HEK293 (cell line): Measurements from ENCODE around the gene GRAMD1C.

ENCODE experiments used
- CTCF ChIA-PET: fragments of 350-600 bp; formaldehyde crosslinking; extraction: SDS; loops from one replicate; lab custom pipeline; 2021; ENCODE audit warnings: antibody characterized with exemption; lab: Yijun Ruan, JAX
- POLR2A ChIA-PET: fragments of 300-600 bp; formaldehyde crosslinking; extraction: SDS; loops from one replicate; lab custom pipeline; 2020; ENCODE audit warnings: antibody characterized with exemption, inconsistent platforms; lab: Yijun Ruan, JAX
- H3K27ac ChIP-seq: fragments of 200-500 bp; sonication (Bioruptor generic); 2 replicates; pipeline ENCODE4 v1.5.1; 2014; ENCODE audit warnings: low read depth, low read length, control low read depth, inconsistent platforms; ENCODE audit errors: extremely low read depth
- H3K36me3 ChIP-seq, 2 experiments: fragments of 200-500 bp in 1 of 2; sonication (Bioruptor generic) in 1 of 2; 1 replicate in 1 of 2; 2 replicates in 1 of 2; pipeline ENCODE4 v1.5.1; 2014 to 2017; ENCODE audit warnings: inconsistent platforms in 2 of 2, low read length in 2 of 2; ENCODE audit not compliant: control insufficient read depth in 2 of 2, insufficient read depth in 1 of 2
- H3K4me1 ChIP-seq: fragments of 200-500 bp; sonication (Bioruptor generic); 2 replicates; pipeline ENCODE4 v1.5.1; 2014; ENCODE audit warnings: mild to moderate bottlenecking, low read length, inconsistent platforms; ENCODE audit not compliant: control insufficient read depth, insufficient read depth
- H3K4me3 ChIP-seq: 2 replicates; pipeline ENCODE4 v1.5.1; 2011; ENCODE audit warnings: low read depth, mild to moderate bottlenecking, control low read depth, low read length, moderate library complexity
- H3K9me3 ChIP-seq: fragments of 200-500 bp; sonication (Bioruptor generic); 2 replicates; pipeline ENCODE4 v1.5.1; 2014; ENCODE audit warnings: low read depth, low read length, inconsistent platforms; ENCODE audit not compliant: control insufficient read depth, insufficient read depth
- BCL11B ChIP-seq: fragments of 450-650 bp; formaldehyde crosslinking; IDR thresholded peaks from 2 replicates; pipeline ENCODE4 v1.5.1; 2016; ENCODE audit warnings: low read depth, missing biosample characterization, missing genetic modification characterization
- GFI1B ChIP-seq: fragments of 450-650 bp; formaldehyde crosslinking; IDR thresholded peaks from 2 replicates; pipeline ENCODE4 v1.5.1; 2016; ENCODE audit warnings: missing biosample characterization, missing genetic modification characterization
- KLF8 ChIP-seq: fragments of 450-650 bp; formaldehyde crosslinking; IDR thresholded peaks from 2 replicates; pipeline ENCODE4 v1.5.1; 2016; ENCODE audit warnings: missing biosample characterization, missing genetic modification characterization
- KLF9 ChIP-seq: fragments of 450-650 bp; formaldehyde crosslinking; IDR thresholded peaks from 2 replicates; pipeline ENCODE4 v1.5.1; 2016; ENCODE audit warnings: missing biosample characterization, missing genetic modification characterization, low read depth
- PATZ1 ChIP-seq: fragments of 450-650 bp; formaldehyde crosslinking; IDR thresholded peaks from 2 replicates; pipeline ENCODE4 v1.5.1; 2016; ENCODE audit warnings: missing biosample characterization, missing genetic modification characterization
- SCRT2 ChIP-seq: fragments of 450-650 bp; formaldehyde crosslinking; IDR thresholded peaks from 2 replicates; pipeline ENCODE4 v1.5.1; 2016; ENCODE audit warnings: missing biosample characterization, missing genetic modification characterization
- SP7 ChIP-seq: fragments of 450-650 bp; formaldehyde crosslinking; IDR thresholded peaks from 2 replicates; pipeline ENCODE4 v1.5.1; 2016; ENCODE audit warnings: missing biosample characterization, missing genetic modification characterization
- ZBTB17 ChIP-seq: fragments of 450-650 bp; formaldehyde crosslinking; IDR thresholded peaks from 2 replicates; pipeline ENCODE4 v1.5.1; 2016; ENCODE audit warnings: missing biosample characterization, missing genetic modification characterization
- ZBTB8A ChIP-seq: fragments of 450-650 bp; formaldehyde crosslinking; IDR thresholded peaks from 2 replicates; pipeline ENCODE4 v1.5.1; 2016; ENCODE audit warnings: missing biosample characterization, missing genetic modification characterization
- ZFHX2 ChIP-seq: fragments of 450-650 bp; formaldehyde crosslinking; conservative IDR thresholded peaks from 2 replicates; pipeline ENCODE4 v1.5.1; 2016; ENCODE audit warnings: missing biosample characterization, missing genetic modification characterization
- ZIC2 ChIP-seq: fragments of 450-650 bp; formaldehyde crosslinking; IDR thresholded peaks from 2 replicates; pipeline ENCODE4 v1.5.1; 2016; ENCODE audit warnings: missing biosample characterization, missing genetic modification characterization
- ZNF223 ChIP-seq: fragments of 450-650 bp; formaldehyde crosslinking; IDR thresholded peaks from 2 replicates; pipeline ENCODE4 v1.5.1; 2016; ENCODE audit warnings: missing biosample characterization, missing genetic modification characterization
- ZNF335 ChIP-seq: fragments of 450-650 bp; formaldehyde crosslinking; conservative IDR thresholded peaks from 2 replicates; pipeline ENCODE4 v1.5.1; 2016; ENCODE audit warnings: missing biosample characterization, missing genetic modification characterization
- ZNF510 ChIP-seq: fragments of 450-650 bp; formaldehyde crosslinking; IDR thresholded peaks from 2 replicates; pipeline ENCODE4 v1.5.1; 2018; ENCODE audit warnings: mild to moderate bottlenecking, missing genetic modification characterization, missing biosample characterization; ENCODE audit not compliant: insufficient replicate concordance
- ZNF514 ChIP-seq: fragments of 450-650 bp; formaldehyde crosslinking; IDR thresholded peaks from 2 replicates; pipeline ENCODE4 v1.5.1; 2016; ENCODE audit warnings: missing biosample characterization, missing genetic modification characterization
- ZNF692 ChIP-seq: fragments of 450-650 bp; formaldehyde crosslinking; IDR thresholded peaks from 2 replicates; pipeline ENCODE4 v1.5.1; 2016; ENCODE audit warnings: missing biosample characterization, missing genetic modification characterization
- ZNF707 ChIP-seq: fragments of 450-650 bp; formaldehyde crosslinking; IDR thresholded peaks from 2 replicates; pipeline ENCODE4 v1.5.1; 2016; ENCODE audit warnings: missing biosample characterization, missing genetic modification characterization
- ZNF76 ChIP-seq: fragments of 450-650 bp; formaldehyde crosslinking; IDR thresholded peaks from 2 replicates; pipeline ENCODE4; 2016; ENCODE audit warnings: low read depth, missing biosample characterization, missing genetic modification characterization, borderline replicate concordance
- ZNF785 ChIP-seq: fragments of 450-650 bp; formaldehyde crosslinking; IDR thresholded peaks from 2 replicates; pipeline ENCODE4 v1.5.1; 2016; ENCODE audit warnings: missing biosample characterization, missing genetic modification characterization
- TF ChIP-seq, protein P1 (sequence below): fragments of 450-650 bp; formaldehyde crosslinking; optimal IDR thresholded peaks from 2 replicates; pipeline ENCODE3; 2016; ENCODE audit warnings: missing biosample characterization, mild to moderate bottlenecking, missing genetic modification characterization
- TF ChIP-seq, protein P2 (sequence below): fragments of 450-650 bp; formaldehyde crosslinking; IDR thresholded peaks from 2 replicates; pipeline ENCODE4 v1.5.1; 2016; ENCODE audit warnings: missing biosample characterization, missing genetic modification characterization

Gene GRAMD1C

GRCh38 chr3:113948015-113948917 is 109.7 kb downstream of the GRAMD1C start (continued):
- TF ChIP-seq, protein P1, sequence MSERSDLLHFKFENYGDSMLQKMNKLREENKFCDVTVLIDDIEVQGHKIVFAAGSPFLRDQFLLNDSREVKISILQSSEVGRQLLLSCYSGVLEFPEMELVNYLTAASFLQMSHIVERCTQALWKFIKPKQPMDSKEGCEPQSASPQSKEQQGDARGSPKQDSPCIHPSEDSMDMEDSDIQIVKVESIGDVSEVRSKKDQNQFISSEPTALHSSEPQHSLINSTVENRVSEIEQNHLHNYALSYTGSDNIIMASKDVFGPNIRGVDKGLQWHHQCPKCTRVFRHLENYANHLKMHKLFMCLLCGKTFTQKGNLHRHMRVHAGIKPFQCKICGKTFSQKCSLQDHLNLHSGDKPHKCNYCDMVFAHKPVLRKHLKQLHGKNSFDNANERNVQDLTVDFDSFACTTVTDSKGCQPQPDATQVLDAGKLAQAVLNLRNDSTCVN (tag by site-specific recombination): peak; percentile 84
- peak; percentile 88 for TF ChIP-seq ZFHX2 (tag by site-specific recombination)
- TF ChIP-seq ZNF76 (tag by site-specific recombination): peak; percentile 77; the same call in 1 of the 2 replicates
- peak; percentile 42; the same call in 1 of the 2 replicates for TF ChIP-seq SP7 (tag by site-specific recombination)
- peak; percentile 63; the same call in 1 of the 2 replicates for TF ChIP-seq ZBTB8A (tag by site-specific recombination)
- TF ChIP-seq KLF9 (tag by site-specific recombination): peak; percentile 63
- no peak for TF ChIP-seq ZNF707 (tag by site-specific recombination)
- TF ChIP-seq ZNF335 (tag by site-specific recombination): peak; percentile 95
- TF ChIP-seq PATZ1 (tag by site-specific recombination): peak; percentile 66
- 0 out of 2 replicates have a peak, but pooled peaks have one; percentile 27 for TF ChIP-seq ZNF223
- no peak for TF ChIP-seq SCRT2 (tag by site-specific recombination)
- 0 out of 2 replicates have a peak, but pooled peaks have one; percentile 8 for TF ChIP-seq ZIC2 (tag by site-specific recombination)
- TF ChIP-seq ZBTB17 (tag by site-specific recombination): peak; percentile 85

GRCh38 chr3:113952921-113953320 is 114.3 kb downstream of the GRAMD1C start:
- CTCF ChIA-PET: no interaction called here
- no peak for TF ChIP-seq ZNF692 (tag by site-specific recombination)
- no peak for TF ChIP-seq KLF8 (tag by site-specific recombination)
- no peak for TF ChIP-seq ZNF514 (tag by site-specific recombination)
- no peak for TF ChIP-seq BCL11B
- TF ChIP-seq GFI1B: no peak
- TF ChIP-seq ZNF785 (tag by site-specific recombination): no peak
- no peak for TF ChIP-seq ZNF510
- TF ChIP-seq, protein P2, sequence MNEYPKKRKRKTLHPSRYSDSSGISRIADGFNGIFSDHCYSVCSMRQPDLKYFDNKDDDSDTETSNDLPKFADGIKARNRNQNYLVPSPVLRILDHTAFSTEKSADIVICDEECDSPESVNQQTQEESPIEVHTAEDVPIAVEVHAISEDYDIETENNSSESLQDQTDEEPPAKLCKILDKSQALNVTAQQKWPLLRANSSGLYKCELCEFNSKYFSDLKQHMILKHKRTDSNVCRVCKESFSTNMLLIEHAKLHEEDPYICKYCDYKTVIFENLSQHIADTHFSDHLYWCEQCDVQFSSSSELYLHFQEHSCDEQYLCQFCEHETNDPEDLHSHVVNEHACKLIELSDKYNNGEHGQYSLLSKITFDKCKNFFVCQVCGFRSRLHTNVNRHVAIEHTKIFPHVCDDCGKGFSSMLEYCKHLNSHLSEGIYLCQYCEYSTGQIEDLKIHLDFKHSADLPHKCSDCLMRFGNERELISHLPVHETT (tag by site-specific recombination): no peak
- TF ChIP-seq, all 188 proteins: peak for 0

More at GRCh38 chr3:113952921-113953320, 114.3 kb downstream of the GRAMD1C start:
- Histone ChIP-seq H3K9me3 (no peaks in the 10 kb centered on the region), H3K36me3 (peaks cover 0 to 30% of the 10 kb centered on the region in 2 experiments; a peak in 1 of 3 replicates), H3K27ac (no peak overlapping the region), H3K4me1 (no peaks in the 10 kb centered on the region), H3K4me3 (no peak overlapping the region)
- POLR2A ChIA-PET: no interaction called here
